Hepatocyte (in vitro differentiated cells): ENCODE results near the gene NTF4. TPM values are rescaled to one million over a fixed set of nuclear protein-coding genes. Genes with fewer than 3 reads are reported as not detected.
A peak's percentile ranks its signal among the peaks of the same experiment; 100 is the strongest.

Source experiments
- DNase-seq: peaks from one replicate; pipeline ENCODE4 v3.0.0-alpha.2; 2016; ENCODE audit warnings: low spot score
- H2AFZ ChIP-seq: fragments of 200-600 bp; sonication (generic); 2 replicates; pipeline ENCODE4 v1.6.0; 2016; ENCODE audit warnings: antibody characterized with exemption, mild to moderate bottlenecking
- H3K27ac ChIP-seq: fragments of 200-600 bp; sonication (generic); 2 replicates; pipeline ENCODE4 v1.5.1; 2016; ENCODE audit warnings: mild to moderate bottlenecking
- H3K27me3 ChIP-seq: fragments of 200-600 bp; sonication (generic); 2 replicates; pipeline ENCODE4 v1.6.1; 2016
- H3K36me3 ChIP-seq: fragments of 200-600 bp; sonication (generic); replicated peaks from 2 replicates; pipeline ENCODE4 v1.5.1; 2016; ENCODE audit warnings: low read depth; ENCODE audit not compliant: insufficient read depth
- H3K4me1 ChIP-seq: fragments of 200-600 bp; sonication (generic); 2 replicates; pipeline ENCODE4 v1.5.1; 2016; ENCODE audit warnings: mild to moderate bottlenecking, moderate library complexity; ENCODE audit not compliant: insufficient read depth
- H3K4me2 ChIP-seq: fragments of 200-600 bp; sonication (generic); 2 replicates; pipeline ENCODE4 v1.6.0; 2016
- H3K4me3 ChIP-seq: fragments of 200-600 bp; sonication (generic); 2 replicates; pipeline ENCODE4 v1.5.1; 2016; ENCODE audit warnings: mild to moderate bottlenecking
- H3K79me2 ChIP-seq: fragments of 200-600 bp; sonication (generic); 2 replicates; pipeline ENCODE4 v1.6.0; 2017; ENCODE audit warnings: mild to moderate bottlenecking
- H3K9me2 ChIP-seq: fragments of 200-600 bp; sonication (generic); replicated peaks from 2 replicates; pipeline ENCODE4 v1.6.0; 2017; ENCODE audit warnings: mild to moderate bottlenecking; ENCODE audit not compliant: insufficient read depth
- H3K9me3 ChIP-seq: fragments of 200-600 bp; sonication (generic); 2 replicates; pipeline ENCODE4 v1.5.1; 2016; ENCODE audit warnings: low read depth, mild to moderate bottlenecking
- H4K20me1 ChIP-seq: fragments of 200-600 bp; sonication (generic); 2 replicates; pipeline ENCODE4 v1.6.0; 2016; ENCODE audit warnings: mild to moderate bottlenecking; ENCODE audit not compliant: insufficient read depth, poor library complexity, severe bottlenecking
- EZH2 ChIP-seq: fragments of 200-600 bp; sonication (generic); IDR thresholded peaks from 2 replicates; pipeline ENCODE4 v1.6.1; 2016; ENCODE audit warnings: antibody characterized with exemption, mild to moderate bottlenecking, borderline replicate concordance
- EZH2phosphoT487 ChIP-seq: fragments of 200-600 bp; sonication (generic); IDR thresholded peaks from one replicate; pipeline ENCODE4 v1.6.1; 2018; ENCODE audit warnings: antibody characterized with exemption, mild to moderate bottlenecking, low read depth, moderate library complexity; ENCODE audit not compliant: unreplicated experiment, severe bottlenecking
- WGBS: methylation state at CpG from one replicate; pipeline ENCODE4 v1.1.6; 2016; ENCODE audit warnings: low lambda C conversion rate; ENCODE audit errors: missing lambda C conversion rate; 5-methylcytosine and 5-hydroxymethylcytosine counted together
- polyA plus RNA-seq: library from polyadenylated mRNA; unstranded; fragments of >200 nt; fragmentation: Nextera tagmentation; extraction: Ambion mirVana; gene quantifications from 2 replicates; pipeline ENCODE4 v1.2.1, GENCODE V29; 2016
- total RNA-seq: library from RNA; depleted of rRNA; stranded (reverse); fragments of >200 nt; gene quantifications from 2 replicates; pipeline ENCODE4 v1.2.3, GENCODE V29; 2014
- TF ChIP-seq, protein P1 (sequence below): fragments of 200-600 bp; sonication (generic); IDR thresholded peaks from 2 replicates; pipeline ENCODE4 v1.5.1; 2016; ENCODE audit warnings: antibody characterized with exemption, mild to moderate bottlenecking; ENCODE audit not compliant: poor library complexity

Gene NTF4
- total and polyA plus RNA-seq, 2 experiments from 2014 or later = 2.9 to 6.9 TPM

DNA sequence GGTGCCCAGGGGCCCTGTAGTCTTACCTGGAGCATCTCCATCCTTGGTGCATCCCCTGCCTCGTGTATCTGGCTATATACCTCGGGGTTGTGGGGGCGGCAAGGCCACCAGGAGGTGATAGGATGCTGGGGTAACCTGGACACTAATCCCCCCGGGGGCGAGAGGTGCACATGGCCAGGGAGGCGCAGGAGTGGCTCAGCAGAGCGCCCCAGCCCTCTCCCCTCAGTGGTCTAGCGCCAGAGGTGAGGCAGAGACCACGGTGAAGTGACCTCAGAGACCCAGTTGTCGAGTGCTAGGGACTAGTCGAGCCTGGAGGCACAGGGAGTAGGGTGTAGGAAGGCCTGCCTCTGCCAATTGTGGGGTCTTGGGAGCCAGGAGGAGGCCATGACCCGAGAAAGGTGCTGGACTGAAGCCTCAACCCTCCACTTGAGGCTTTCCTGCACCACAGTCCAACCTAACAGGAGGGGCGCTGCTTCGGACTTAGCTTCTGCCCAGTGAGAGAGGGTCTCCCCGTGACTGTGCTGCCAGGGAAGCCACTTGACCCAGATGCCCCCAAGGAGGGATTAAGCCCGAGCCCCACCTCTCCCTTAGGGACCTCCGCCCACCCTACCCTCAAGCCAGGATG is 47.5 kb downstream of the NTF4 start, which contains the start of gene LHB:
Gene LHB (minus strand): TSS at position 51 of the 625 bp plus-strand sequence. CDS start 10 bp downstream, at position 41.
- no peak for DNase-seq
- 77% methylated on average over 17 of the region's 17 CpGs for WGBS
- H3K4me2 ChIP-seq = peak within 1 kb of the TSS; percentile 91
- TF ChIP-seq EZH2 (no peak), EZH2phosphoT487 (no peak)
- TF ChIP-seq, protein P1, sequence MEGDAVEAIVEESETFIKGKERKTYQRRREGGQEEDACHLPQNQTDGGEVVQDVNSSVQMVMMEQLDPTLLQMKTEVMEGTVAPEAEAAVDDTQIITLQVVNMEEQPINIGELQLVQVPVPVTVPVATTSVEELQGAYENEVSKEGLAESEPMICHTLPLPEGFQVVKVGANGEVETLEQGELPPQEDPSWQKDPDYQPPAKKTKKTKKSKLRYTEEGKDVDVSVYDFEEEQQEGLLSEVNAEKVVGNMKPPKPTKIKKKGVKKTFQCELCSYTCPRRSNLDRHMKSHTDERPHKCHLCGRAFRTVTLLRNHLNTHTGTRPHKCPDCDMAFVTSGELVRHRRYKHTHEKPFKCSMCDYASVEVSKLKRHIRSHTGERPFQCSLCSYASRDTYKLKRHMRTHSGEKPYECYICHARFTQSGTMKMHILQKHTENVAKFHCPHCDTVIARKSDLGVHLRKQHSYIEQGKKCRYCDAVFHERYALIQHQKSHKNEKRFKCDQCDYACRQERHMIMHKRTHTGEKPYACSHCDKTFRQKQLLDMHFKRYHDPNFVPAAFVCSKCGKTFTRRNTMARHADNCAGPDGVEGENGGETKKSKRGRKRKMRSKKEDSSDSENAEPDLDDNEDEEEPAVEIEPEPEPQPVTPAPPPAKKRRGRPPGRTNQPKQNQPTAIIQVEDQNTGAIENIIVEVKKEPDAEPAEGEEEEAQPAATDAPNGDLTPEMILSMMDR = no peak
- H3K36me3 ChIP-seq = no peaks in the 10 kb centered on the region
- no peaks in the 10 kb centered on the region for H3K9me3 ChIP-seq
- H3K9me2 ChIP-seq = no peaks in the 10 kb centered on the region
- peaks cover 27% of the 10 kb centered on the region for H3K27me3 ChIP-seq
- H4K20me1 ChIP-seq = no peaks in the 10 kb centered on the region
- H3K79me2 ChIP-seq = no peaks in the 10 kb centered on the region
- peaks cover 9% of the 10 kb centered on the region for H3K4me1 ChIP-seq
- no peak within 1 kb of the TSS for H3K27ac ChIP-seq
- H3K4me3 ChIP-seq = peak within 1 kb of the TSS; percentile 36
- H2AFZ ChIP-seq = peak within 1 kb of the TSS; percentile 6

DNA sequence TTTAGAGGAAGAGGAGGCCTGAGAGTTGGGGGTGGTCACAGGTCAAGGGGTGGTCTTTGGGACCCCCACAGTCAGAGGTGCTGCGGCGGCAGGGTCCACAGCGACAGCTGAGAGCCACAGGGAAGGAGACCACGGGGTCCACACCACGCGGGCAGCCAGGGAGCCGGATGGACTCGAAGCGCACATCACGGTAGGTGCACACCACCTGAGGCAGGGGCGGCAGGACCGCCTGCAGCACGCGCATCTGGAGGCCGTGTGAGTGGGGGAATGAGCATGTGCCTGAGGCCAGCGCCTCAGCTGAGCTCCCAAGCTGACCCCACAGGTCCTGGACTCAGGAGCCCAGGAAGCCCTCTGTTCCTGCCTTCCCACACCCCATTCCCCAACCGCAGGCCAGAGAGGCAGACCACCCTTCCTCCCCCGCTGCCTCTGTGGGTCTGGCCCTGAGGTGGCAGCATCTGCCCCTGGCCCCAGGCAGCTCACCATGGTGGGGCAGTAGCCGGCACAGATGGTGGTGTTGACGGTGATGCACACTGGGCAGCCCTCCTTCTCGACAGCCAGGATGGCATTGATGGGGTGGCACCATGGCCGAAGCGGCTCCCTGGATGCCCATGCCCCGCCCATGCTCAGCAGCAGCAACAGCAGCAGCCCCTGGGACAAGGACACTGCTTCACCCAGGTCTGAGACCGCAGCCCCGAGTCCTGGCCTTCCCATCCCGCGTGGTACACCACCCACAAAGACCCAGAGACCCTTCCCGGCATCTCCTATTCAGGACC is 48.4 kb downstream of the NTF4 start:
- peaks cover 9% of the 10 kb centered on the region for H3K4me1 ChIP-seq
- no peaks in the 10 kb centered on the region for H3K9me2 ChIP-seq
- 95% methylated on average over 24 of the region's 29 CpGs for WGBS
- no peak overlapping the region for H3K4me3 ChIP-seq
- no peak for TF ChIP-seq EZH2phosphoT487
- TF ChIP-seq, protein P1 = no peak
- TF ChIP-seq EZH2 = no peak
- no peaks in the 10 kb centered on the region for H4K20me1 ChIP-seq
- no peaks in the 10 kb centered on the region for H3K9me3 ChIP-seq
- H3K79me2 ChIP-seq = no peaks in the 10 kb centered on the region
- H3K4me2 ChIP-seq = no peak overlapping the region
- no peak for DNase-seq
- H3K36me3 ChIP-seq = no peaks in the 10 kb centered on the region
- H3K27me3 ChIP-seq = peaks cover 27% of the 10 kb centered on the region
- no peak overlapping the region for H2AFZ ChIP-seq
- H3K27ac ChIP-seq = no peak overlapping the region

DNA sequence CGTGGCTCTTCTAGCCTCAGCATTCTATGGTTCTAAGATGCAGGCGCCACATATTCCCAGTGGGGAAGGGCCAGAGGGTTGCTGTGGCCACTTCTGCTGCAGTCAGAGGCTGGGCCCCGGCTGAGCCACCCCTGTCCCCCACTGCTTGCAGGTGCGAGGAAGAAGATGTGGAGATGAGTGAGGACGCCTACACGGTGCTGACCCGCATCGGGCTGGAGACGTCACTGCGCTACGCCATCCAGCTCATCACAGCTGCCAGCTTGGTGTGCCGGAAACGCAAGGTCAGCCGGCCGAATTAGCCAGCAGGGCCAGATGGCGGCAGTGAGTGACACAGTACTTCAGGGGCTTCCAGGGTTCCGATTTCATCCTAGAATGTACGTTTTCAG is 49.8 kb downstream of the NTF4 start:
- WGBS = 94% methylated on average over 17 of the region's 18 CpGs
- no peak for DNase-seq
- Histone ChIP-seq H3K4me3 (no peak overlapping the region), H4K20me1 (no peaks in the 10 kb centered on the region), H3K4me1 (peaks cover 9% of the 10 kb centered on the region), H3K9me3 (no peaks in the 10 kb centered on the region), H3K4me2 (no peak overlapping the region), H3K36me3 (no peaks in the 10 kb centered on the region), H3K27me3 (peaks cover 16% of the 10 kb centered on the region), H2AFZ (no peak overlapping the region), H3K27ac (no peak overlapping the region), H3K9me2 (no peaks in the 10 kb centered on the region), H3K79me2 (no peaks in the 10 kb centered on the region)
- TF ChIP-seq EZH2 = no peak
- TF ChIP-seq EZH2phosphoT487 = no peak
- TF ChIP-seq, protein P1 = no peak
